H1 (cell line): ENCODE results near the gene MARK4. TPM values are rescaled to one million over a fixed set of nuclear protein-coding genes. Genes with fewer than 3 reads are reported as not detected.

Source experiments
- CTBP2 ChIP-seq: IDR thresholded peaks from 2 replicates; pipeline ENCODE4 v1.7.0; 2011; ENCODE audit warnings: borderline replicate concordance, mild to moderate bottlenecking, moderate library complexity, mixed read lengths, low read length; ENCODE audit not compliant: insufficient read depth, insufficient read length
- E2F6 ChIP-seq: IDR thresholded peaks from 2 replicates; pipeline ENCODE4 v1.6.1; 2012; ENCODE audit warnings: inconsistent platforms
- JUND ChIP-seq: IDR thresholded peaks from 2 replicates; pipeline ENCODE4 v1.6.1; 2011; ENCODE audit warnings: mild to moderate bottlenecking, improper control_type of control experiment, low read length
- KDM5A ChIP-seq: fragments of 200-600 bp; IDR thresholded peaks from 2 replicates; pipeline ENCODE4 v1.7.1; 2012; ENCODE audit warnings: mild to moderate bottlenecking, low read length, inconsistent platforms, mixed read lengths
- MAFK ChIP-seq: IDR thresholded peaks from 2 replicates; pipeline ENCODE4 v1.6.1; 2012; ENCODE audit warnings: low read depth, mild to moderate bottlenecking, improper control_type of control experiment, low read length
- TAF1 ChIP-seq: IDR thresholded peaks from 2 replicates; pipeline ENCODE4 v1.6.1; 2011; ENCODE audit warnings: mild to moderate bottlenecking, low read depth, low read length
- polyA plus RNA-seq, 7 experiments: library from polyadenylated mRNA; depleted of rRNA in 3 of 7; stranded (reverse) in 5 of 7; unstranded in 2 of 7; fragments of >200 nt in 5 of 7; fragments of 200-250 nt in 2 of 7; gene quantifications; 1 replicate in 5 of 7; 2 replicates in 1 of 7; 4 replicates in 1 of 7; pipeline versions ENCODE4 v1.2.1 to v1.2.3, GENCODE V29; 2011 to 2013; ENCODE audit warnings: missing spikeins in 2 of 7, mixed read lengths in 2 of 7
- total RNA-seq: library from RNA; stranded (reverse); fragmentation: NEBNext Ultra II Directional; extraction: Animal tissue kit (Norgen Biotek cat#: 25700); gene quantifications from 2 replicates; pipeline ENCODE4 v1.2.1, GENCODE V29; 2021

Gene MARK4
- total and polyA plus RNA-seq, 2 of the 8 experiments (the other 6 are each of a cell fraction or from before 2014, with no cell fraction given), result 12.3 to 49.8 TPM

DNA sequence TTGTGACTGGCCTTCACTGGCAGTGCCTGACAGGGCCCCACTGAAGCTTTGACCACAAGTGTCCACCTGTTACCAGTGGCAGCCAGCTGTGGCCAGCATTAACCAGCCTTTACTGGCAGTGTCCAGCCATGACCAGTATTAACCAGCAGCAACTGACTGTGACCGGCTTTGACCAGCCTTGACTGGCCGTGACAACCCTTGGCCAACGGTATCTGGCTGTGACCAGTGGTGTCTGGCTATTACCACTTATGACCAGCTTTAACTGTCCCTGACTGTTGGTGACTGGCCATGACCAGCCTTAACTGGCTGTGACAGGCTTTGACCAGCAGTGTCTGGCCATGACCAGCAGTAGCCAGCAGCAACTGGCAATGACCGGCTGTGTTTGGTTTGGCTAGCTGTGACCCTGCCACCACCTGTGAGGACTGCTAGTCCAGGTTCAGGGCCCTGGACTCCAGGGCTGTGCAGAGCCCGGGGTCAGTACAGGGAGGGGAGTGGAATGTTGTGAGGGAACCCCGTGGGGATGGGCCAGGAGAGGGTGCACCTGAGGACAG, 39.4 kb downstream of the MARK4 start (continued):
- TF ChIP-seq CTBP2 (no peak), JUND (no peak), E2F6 (no peak), TAF1 (no peak), KDM5A (no peak), MAFK (no peak)
